Measurements from ENCODE around the gene ERP44.

GRCh38 chr9:99954819-99955218 lies 144.0 kb downstream of the ERP44 start:
- TF ChIP-seq CTCF (IDR thresholded peaks at IDR 0.05) (no peak), POLR2A (IDR thresholded peaks at IDR 0.05) (no peak)
